IPS-18a (cell line): Measurements from ENCODE around the gene LEO1.

ENCODE experiments used
- H3K27ac ChIP-seq: one replicate; pipeline ENCODE4 v1.5.1; 2013; ENCODE audit warnings: low read length
- H3K27me3 ChIP-seq: one replicate; pipeline ENCODE4 v1.6.1; 2013; ENCODE audit warnings: mild to moderate bottlenecking, low read length; ENCODE audit not compliant: control insufficient read depth, insufficient read depth
- H3K36me3 ChIP-seq: one replicate; pipeline ENCODE4 v1.6.1; 2013; ENCODE audit warnings: low read depth, low read length; ENCODE audit not compliant: control insufficient read depth
- H3K4me1 ChIP-seq: one replicate; pipeline ENCODE4 v1.6.1; 2013; ENCODE audit warnings: low read depth, low read length; ENCODE audit not compliant: control insufficient read depth
- H3K4me3 ChIP-seq: one replicate; pipeline ENCODE4 v1.5.1; 2013; ENCODE audit warnings: low read length
- H3K9ac ChIP-seq: one replicate; pipeline ENCODE4 v1.6.1; 2013; ENCODE audit warnings: mild to moderate bottlenecking, low read length, moderate library complexity
- H3K9me3 ChIP-seq: one replicate; pipeline ENCODE4 v1.6.1; 2013; ENCODE audit warnings: low read depth, low read length; ENCODE audit not compliant: control insufficient read depth

The LEO1 gene

GRCh38 chr15:51991141-51991540, 19.6 kb upstream of the LEO1 start:
- Histone ChIP-seq H3K9me3 (no peaks in the 10 kb centered on the region), H3K9ac (no peak overlapping the region), H3K4me1 (no peaks in the 10 kb centered on the region), H3K27ac (no peak overlapping the region), H3K36me3 (no peaks in the 10 kb centered on the region), H3K27me3 (no peaks in the 10 kb centered on the region), H3K4me3 (no peak overlapping the region)

DNA sequence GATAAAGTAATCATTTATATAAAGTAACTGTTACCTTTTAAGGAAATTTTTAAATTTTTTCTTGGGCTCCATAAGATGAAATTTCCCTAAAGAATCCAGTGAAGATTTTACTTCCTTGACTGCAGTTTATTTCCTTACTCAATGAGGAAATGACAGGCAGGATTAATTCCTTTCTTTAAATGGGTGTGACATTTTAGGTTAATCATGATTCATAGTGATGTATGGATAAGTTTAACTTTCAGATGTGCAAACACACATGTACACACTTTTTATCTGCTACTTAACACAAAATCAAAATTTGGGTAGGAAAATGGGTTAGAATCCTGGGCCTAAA, 11.2 kb upstream of the LEO1 start:
- H3K27me3 ChIP-seq, result no peaks in the 10 kb centered on the region
- H3K27ac ChIP-seq, result no peak overlapping the region
- H3K4me1 ChIP-seq, result no peaks in the 10 kb centered on the region
- H3K4me3 ChIP-seq, result no peak overlapping the region
- H3K9ac ChIP-seq, result no peak overlapping the region
- no peaks in the 10 kb centered on the region for H3K9me3 ChIP-seq
- H3K36me3 ChIP-seq, result no peaks in the 10 kb centered on the region

DNA sequence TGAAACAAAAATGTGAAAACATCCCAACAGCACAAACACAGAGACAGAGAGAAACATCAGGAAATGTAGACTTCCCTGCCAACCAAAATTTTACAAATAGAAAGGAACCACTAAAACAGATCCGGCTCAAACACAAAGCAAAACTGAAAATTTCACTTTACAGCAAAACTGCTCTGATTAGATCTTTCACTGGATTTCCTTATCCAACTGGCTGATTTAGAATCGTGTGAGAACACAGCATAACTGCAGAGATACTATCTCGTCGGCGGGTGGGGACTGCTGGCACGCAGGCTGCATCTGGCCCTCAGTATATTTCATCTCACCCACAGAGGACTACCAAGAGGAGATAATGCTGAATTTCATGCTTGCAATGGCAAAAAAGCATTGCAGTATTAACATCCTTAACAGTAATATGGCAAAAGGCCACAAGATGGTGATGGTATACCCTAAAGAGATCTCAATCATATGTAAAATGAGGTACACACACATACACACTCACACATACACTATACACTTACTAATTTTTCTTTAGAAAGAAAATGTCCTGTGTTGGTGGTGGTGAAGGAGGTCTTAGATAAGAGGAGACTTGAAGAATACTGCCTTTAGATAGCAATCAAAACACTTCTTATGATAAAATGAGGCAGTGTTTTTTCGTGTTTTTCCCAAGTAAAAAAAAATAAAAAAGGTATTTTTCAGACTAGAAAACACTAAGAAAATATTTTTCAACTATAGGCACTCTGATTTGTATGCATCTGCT, 10.6 kb upstream of the LEO1 start:
- H3K9me3 ChIP-seq, result no peaks in the 10 kb centered on the region
- H3K4me1 ChIP-seq, result no peaks in the 10 kb centered on the region
- H3K27me3 ChIP-seq, result no peaks in the 10 kb centered on the region
- H3K27ac ChIP-seq, result no peak overlapping the region
- H3K9ac ChIP-seq, result no peak overlapping the region
- H3K36me3 ChIP-seq, result no peaks in the 10 kb centered on the region
- no peak overlapping the region for H3K4me3 ChIP-seq

- H3K4me3 ChIP-seq, result no peak overlapping the region
- no peaks in the 10 kb centered on the region for H3K27me3 ChIP-seq
- peaks cover 6% of the 10 kb centered on the region for H3K4me1 ChIP-seq
- H3K36me3 ChIP-seq, result no peaks in the 10 kb centered on the region
- no peak overlapping the region for H3K27ac ChIP-seq
- no peaks in the 10 kb centered on the region for H3K9me3 ChIP-seq
- no peak overlapping the region for H3K9ac ChIP-seq
Measured at GRCh38 chr15:51973775-51974174, 2.2 kb upstream of the LEO1 start.

DNA sequence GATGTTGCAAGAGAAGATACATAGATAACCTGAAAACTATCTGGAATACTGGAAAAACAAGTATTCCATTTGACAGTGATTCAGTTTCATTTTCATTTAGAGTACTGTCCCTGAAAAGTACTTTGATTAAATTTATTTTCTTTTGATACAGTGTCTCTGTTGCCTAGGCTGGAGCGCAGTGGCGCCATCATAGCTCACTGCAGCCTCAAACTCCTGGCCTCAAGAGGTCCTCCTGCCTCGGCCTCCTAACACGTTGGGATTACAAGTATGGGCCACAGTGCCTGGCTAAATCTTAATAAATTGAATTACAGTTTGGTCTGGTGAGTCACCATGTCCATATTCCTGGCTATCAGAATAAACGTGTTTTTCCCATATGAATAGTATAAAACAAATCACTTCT, 1.6 kb upstream of the LEO1 start:
- Histone ChIP-seq H3K36me3 (no peaks in the 10 kb centered on the region), H3K4me1 (peaks cover 6% of the 10 kb centered on the region), H3K9ac (no peak overlapping the region), H3K27me3 (no peaks in the 10 kb centered on the region), H3K4me3 (no peak overlapping the region), H3K27ac (no peak overlapping the region), H3K9me3 (no peaks in the 10 kb centered on the region)

DNA sequence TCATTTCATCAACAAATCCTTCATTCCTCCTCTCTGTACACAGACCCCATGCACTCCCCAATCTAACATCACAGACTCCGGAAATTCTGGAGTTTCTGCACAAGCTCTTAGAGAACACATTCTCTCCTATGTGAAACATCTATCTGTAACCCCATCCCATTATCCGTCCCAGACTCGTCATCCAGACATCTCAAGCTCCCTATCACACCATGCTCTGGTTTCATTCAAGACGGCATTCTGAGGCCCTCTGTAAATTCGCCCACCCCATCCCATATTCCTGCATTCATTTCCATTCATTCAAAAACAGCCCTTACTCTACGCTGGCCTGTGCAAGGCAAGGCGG, 575 bp downstream of the LEO1 start:
- peak overlapping the region; percentile 85 for H3K9ac ChIP-seq
- H3K4me1 ChIP-seq, result peaks cover 6% of the 10 kb centered on the region
- no peaks in the 10 kb centered on the region for H3K27me3 ChIP-seq
- peak overlapping the region; percentile 97 for H3K4me3 ChIP-seq
- peak overlapping the region; percentile 73 for H3K27ac ChIP-seq
- no peaks in the 10 kb centered on the region for H3K36me3 ChIP-seq
- no peaks in the 10 kb centered on the region for H3K9me3 ChIP-seq

- Histone ChIP-seq H3K27ac (no peak overlapping the region), H3K4me3 (peak overlapping the region; percentile 97), H3K36me3 (peaks cover 5% of the 10 kb centered on the region), H3K27me3 (no peaks in the 10 kb centered on the region), H3K9ac (peak overlapping the region; percentile 85), H3K4me1 (peaks cover 6% of the 10 kb centered on the region), H3K9me3 (no peaks in the 10 kb centered on the region)
Measured at GRCh38 chr15:51970132-51970817, 1.3 kb downstream of the LEO1 start.

- Histone ChIP-seq H3K9me3 (no peaks in the 10 kb centered on the region), H3K4me3 (no peak overlapping the region), H3K9ac (no peak overlapping the region), H3K4me1 (peaks cover 6% of the 10 kb centered on the region), H3K27me3 (no peaks in the 10 kb centered on the region), H3K36me3 (peaks cover 8% of the 10 kb centered on the region), H3K27ac (no peak overlapping the region)
Measured at GRCh38 chr15:51969728-51970127, 1.9 kb downstream of the LEO1 start.

- Histone ChIP-seq H3K9me3 (no peaks in the 10 kb centered on the region), H3K27ac (no peak overlapping the region), H3K4me1 (peaks cover 6% of the 10 kb centered on the region), H3K27me3 (no peaks in the 10 kb centered on the region), H3K36me3 (peaks cover 14% of the 10 kb centered on the region), H3K4me3 (no peak overlapping the region), H3K9ac (no peak overlapping the region)
Measured at GRCh38 chr15:51967583-51967982, 4.0 kb downstream of the LEO1 start.

DNA sequence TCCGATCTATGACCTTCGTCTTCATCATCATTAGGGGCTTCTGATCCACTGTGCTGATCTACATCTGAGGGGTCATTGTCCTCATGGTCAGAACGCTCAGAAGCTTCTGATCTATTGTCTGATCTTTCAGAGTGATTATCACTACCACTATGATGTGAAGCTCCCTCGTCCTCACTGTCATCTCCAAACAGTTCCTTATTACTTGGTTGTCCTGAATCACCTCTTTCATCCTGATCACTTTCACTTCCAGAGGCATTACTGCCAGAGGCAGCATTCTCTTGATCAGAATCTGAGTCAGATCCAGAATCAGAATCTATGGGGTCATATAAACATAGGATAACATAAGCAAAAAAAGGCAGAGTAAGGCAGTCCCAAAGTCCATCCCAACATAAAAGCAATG, 5.4 kb downstream of the LEO1 start:
- Histone ChIP-seq H3K4me3 (no peak overlapping the region), H3K36me3 (peaks cover 22% of the 10 kb centered on the region), H3K9ac (no peak overlapping the region), H3K27me3 (no peaks in the 10 kb centered on the region), H3K27ac (no peak overlapping the region), H3K9me3 (no peaks in the 10 kb centered on the region), H3K4me1 (peaks cover 6% of the 10 kb centered on the region)

DNA sequence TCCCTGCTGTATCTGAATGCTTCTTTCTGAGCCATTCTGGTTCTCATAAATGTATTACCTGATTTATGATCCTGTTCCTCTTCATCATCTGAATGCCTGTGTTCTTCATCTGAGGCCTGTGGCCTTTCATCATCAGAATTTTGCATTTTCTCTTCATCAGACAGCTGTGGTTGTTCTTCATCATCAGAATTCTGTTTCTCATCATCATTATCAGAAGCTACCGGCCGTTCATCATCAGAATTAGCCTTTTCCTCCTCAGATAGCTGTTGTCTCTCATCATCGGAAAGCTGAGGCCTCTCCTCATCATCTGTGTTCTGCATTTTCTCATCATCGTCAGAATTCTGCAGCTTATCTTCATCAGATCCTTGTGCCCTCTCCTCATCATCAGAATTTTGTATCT, 5.9 kb downstream of the LEO1 start:
- peaks cover 27% of the 10 kb centered on the region for H3K36me3 ChIP-seq
- no peaks in the 10 kb centered on the region for H3K27me3 ChIP-seq
- peaks cover 6% of the 10 kb centered on the region for H3K4me1 ChIP-seq
- no peak overlapping the region for H3K27ac ChIP-seq
- no peak overlapping the region for H3K9ac ChIP-seq
- H3K4me3 ChIP-seq, result no peak overlapping the region
- no peaks in the 10 kb centered on the region for H3K9me3 ChIP-seq

DNA sequence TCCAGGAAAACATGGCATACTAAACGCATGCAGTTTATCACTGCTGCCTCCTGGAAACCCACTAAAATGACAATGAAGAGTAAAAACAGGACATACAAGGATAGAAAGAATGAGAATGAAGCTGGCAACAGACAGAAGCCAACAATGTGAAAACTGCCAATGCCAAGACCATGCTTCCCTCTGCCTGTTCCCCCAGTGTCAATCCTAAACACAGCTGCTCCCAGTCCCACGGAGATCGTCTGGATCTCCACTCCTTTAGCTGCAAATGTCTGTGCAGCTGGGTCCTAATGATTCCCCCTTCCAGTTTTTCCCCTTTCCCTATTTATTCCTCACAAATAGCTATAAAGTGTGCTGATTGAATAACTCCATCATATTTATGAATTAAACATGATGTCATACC, 16.1 kb downstream of the LEO1 start:
- Histone ChIP-seq H3K27me3 (no peaks in the 10 kb centered on the region), H3K36me3 (peaks cover 83% of the 10 kb centered on the region), H3K9me3 (no peaks in the 10 kb centered on the region), H3K27ac (no peak overlapping the region), H3K4me1 (no peaks in the 10 kb centered on the region), H3K9ac (no peak overlapping the region), H3K4me3 (no peak overlapping the region)
